ENCODE data around the gene MAGI2. TPM values are rescaled to one million over a fixed set of nuclear protein-coding genes. Genes with fewer than 3 reads are reported as not detected.
"Not testable (repeated sequence)": the region's sequence is repeated elsewhere in the genome, so short reads cannot be mapped to it uniquely, and the experiment has no call there.

The MAGI2 gene
- total RNA-seq, 1 donor from 2014 or later: 5.4 TPM

DNA sequence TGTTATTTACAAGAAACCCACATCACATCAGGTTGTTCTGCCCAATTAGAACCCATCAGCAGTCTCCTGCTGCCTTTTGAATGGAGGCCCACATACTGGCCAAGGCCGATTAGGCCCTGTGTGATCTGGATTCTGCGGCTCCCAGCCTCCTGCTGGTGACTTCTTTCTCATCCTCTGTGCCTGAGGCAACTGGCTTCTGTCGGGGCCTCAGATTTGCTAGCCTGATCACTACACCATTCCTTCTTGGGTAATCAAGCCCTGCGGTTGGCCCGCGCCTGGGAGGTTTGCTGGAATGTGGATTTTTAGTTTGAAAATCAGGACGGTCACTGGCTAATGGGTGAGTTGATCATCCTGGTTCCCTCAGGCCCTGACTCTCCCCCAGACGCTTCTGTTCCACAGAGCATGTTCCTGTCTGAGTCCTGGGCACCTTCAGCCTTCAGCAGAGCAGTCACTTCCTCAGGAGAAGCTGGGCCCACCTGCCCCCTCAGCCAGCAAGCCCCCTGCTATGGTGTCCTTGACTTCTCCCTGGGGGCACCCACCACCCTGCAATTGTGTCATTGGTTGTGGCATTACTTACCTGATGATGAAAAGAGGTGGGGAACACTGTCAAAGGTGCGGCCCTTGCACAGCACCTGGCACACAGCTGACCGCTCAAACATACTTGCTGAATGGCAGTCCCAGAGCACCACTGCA, 1447.3 kb downstream of the MAGI2 start:
- H2AFZ ChIP-seq (ENCODE audit: low read depth, low read length): no peak overlapping the region
- no peak overlapping the region for H3K4me2 ChIP-seq (ENCODE audit: low read length)
- H3K36me3 Mint-ChIP-seq (ENCODE audit: low read depth, unreplicated experiment): no peaks in the 10 kb centered on the region
- H3K27me3 Mint-ChIP-seq (ENCODE audit: low read depth, unreplicated experiment): no peaks in the 10 kb centered on the region
- no peak overlapping the region for H3K4me3 ChIP-seq (ENCODE audit: insufficient read depth, low read depth, low read length)
- no peaks in the 10 kb centered on the region for H3K36me3 ChIP-seq (ENCODE audit: insufficient read depth, low read length)
- H3K27ac ChIP-seq (ENCODE audit: low read depth, low read length): no peak overlapping the region
- DNase-seq (ENCODE audit: low read depth) (no peak), FAIRE-seq (no peak)
- H4K20me1 ChIP-seq (ENCODE audit: insufficient read depth, low read length): no peaks in the 10 kb centered on the region
- H3K79me2 ChIP-seq (ENCODE audit: insufficient read depth, low read length): no peaks in the 10 kb centered on the region
- no peak overlapping the region for H3K27ac Mint-ChIP-seq (ENCODE audit: unreplicated experiment)
- H3K4me1 Mint-ChIP-seq (ENCODE audit: low read depth, unreplicated experiment): no peaks in the 10 kb centered on the region
- no peaks in the 10 kb centered on the region for H3K9me3 Mint-ChIP-seq (ENCODE audit: unreplicated experiment)
- no peaks in the 10 kb centered on the region for H3K9me3 ChIP-seq (ENCODE audit: insufficient read depth, low read depth, low read length)
- H3K27me3 ChIP-seq (ENCODE audit: insufficient read depth, low read length): no peaks in the 10 kb centered on the region
- no peak overlapping the region for H3K9ac ChIP-seq (ENCODE audit: low read length)
- TF ChIP-seq EZH2 (IDR thresholded peaks at IDR 0.05; ENCODE audit: insufficient read depth, low read length): no peak
- TF ChIP-seq CTCF (IDR thresholded peaks at IDR 0.05; ENCODE audit: insufficient read depth, low read depth, low read length): no peak
- no peak overlapping the region for H3K4me3 Mint-ChIP-seq (ENCODE audit: unreplicated experiment)
- no peaks in the 10 kb centered on the region for H3K4me1 ChIP-seq (ENCODE audit: insufficient read depth, low read length)

- Histone ChIP-seq H3K27ac (ENCODE audit: low read depth, low read length) (no peak overlapping the region), H3K4me2 (ENCODE audit: low read length) (no peak overlapping the region), H3K36me3 (ENCODE audit: insufficient read depth, low read length) (no peaks in the 10 kb centered on the region), H2AFZ (ENCODE audit: low read depth, low read length) (no peak overlapping the region), H4K20me1 (ENCODE audit: insufficient read depth, low read length) (no peaks in the 10 kb centered on the region), H3K9me3 (ENCODE audit: insufficient read depth, low read depth, low read length) (no peaks in the 10 kb centered on the region), H3K4me3 (ENCODE audit: insufficient read depth, low read depth, low read length) (no peak overlapping the region), H3K4me1 (ENCODE audit: insufficient read depth, low read length) (no peaks in the 10 kb centered on the region), H3K79me2 (ENCODE audit: insufficient read depth, low read length) (no peaks in the 10 kb centered on the region), H3K9ac (ENCODE audit: low read length) (no peak overlapping the region), H3K27me3 (ENCODE audit: insufficient read depth, low read length) (no peaks in the 10 kb centered on the region)
- Mint-ChIP-seq H3K27me3 (ENCODE audit: low read depth, unreplicated experiment) (no peaks in the 10 kb centered on the region), H3K27ac (ENCODE audit: unreplicated experiment) (no peak overlapping the region), H3K4me3 (ENCODE audit: unreplicated experiment) (no peak overlapping the region), H3K4me1 (ENCODE audit: low read depth, unreplicated experiment) (no peaks in the 10 kb centered on the region), H3K36me3 (ENCODE audit: low read depth, unreplicated experiment) (no peaks in the 10 kb centered on the region), H3K9me3 (ENCODE audit: unreplicated experiment) (no peaks in the 10 kb centered on the region)
- DNase-seq (ENCODE audit: low read depth) (no peak), FAIRE-seq (no peak)
- no peak for TF ChIP-seq EZH2 (IDR thresholded peaks at IDR 0.05; ENCODE audit: insufficient read depth, low read length)
- TF ChIP-seq CTCF (IDR thresholded peaks at IDR 0.05; ENCODE audit: insufficient read depth, low read depth, low read length): no peak
These were observed 1450.8 kb downstream of the MAGI2 start for GRCh38 chr7:78002715-78003114.

DNA sequence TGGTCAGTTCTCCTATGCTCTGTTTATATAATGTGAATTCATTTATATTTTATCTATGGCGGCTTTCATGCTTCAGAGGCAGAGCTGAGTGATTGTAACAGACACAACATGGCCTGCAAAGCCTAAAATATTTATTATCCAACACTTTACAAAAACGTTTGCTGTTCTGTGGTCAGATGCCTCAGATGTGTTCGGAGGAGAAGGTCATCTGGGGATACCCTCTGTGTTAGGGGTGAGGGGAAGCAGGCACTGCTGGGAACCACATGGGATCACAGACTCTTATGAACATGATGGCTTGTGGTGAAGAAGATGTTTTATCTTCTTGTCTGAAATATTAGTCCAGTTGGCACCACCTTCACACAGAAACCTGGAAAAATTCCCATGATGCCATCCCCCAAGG, 1451.4 kb downstream of the MAGI2 start:
- Histone ChIP-seq H3K9ac (ENCODE audit: low read length) (no peak overlapping the region), H3K79me2 (ENCODE audit: insufficient read depth, low read length) (no peaks in the 10 kb centered on the region), H3K27ac (ENCODE audit: low read depth, low read length) (no peak overlapping the region), H3K4me3 (ENCODE audit: insufficient read depth, low read depth, low read length) (no peak overlapping the region), H3K27me3 (ENCODE audit: insufficient read depth, low read length) (no peaks in the 10 kb centered on the region), H3K36me3 (ENCODE audit: insufficient read depth, low read length) (no peaks in the 10 kb centered on the region), H4K20me1 (ENCODE audit: insufficient read depth, low read length) (no peaks in the 10 kb centered on the region), H3K4me2 (ENCODE audit: low read length) (no peak overlapping the region), H3K9me3 (ENCODE audit: insufficient read depth, low read depth, low read length) (no peaks in the 10 kb centered on the region), H3K4me1 (ENCODE audit: insufficient read depth, low read length) (no peaks in the 10 kb centered on the region), H2AFZ (ENCODE audit: low read depth, low read length) (no peak overlapping the region)
- Mint-ChIP-seq H3K36me3 (ENCODE audit: low read depth, unreplicated experiment) (no peaks in the 10 kb centered on the region), H3K4me3 (ENCODE audit: unreplicated experiment) (no peak overlapping the region), H3K27me3 (ENCODE audit: low read depth, unreplicated experiment) (no peaks in the 10 kb centered on the region), H3K4me1 (ENCODE audit: low read depth, unreplicated experiment) (no peaks in the 10 kb centered on the region), H3K27ac (ENCODE audit: unreplicated experiment) (no peak overlapping the region), H3K9me3 (ENCODE audit: unreplicated experiment) (no peaks in the 10 kb centered on the region)
- FAIRE-seq (no peak), DNase-seq (ENCODE audit: low read depth) (no peak)
- no peak for TF ChIP-seq CTCF (IDR thresholded peaks at IDR 0.05; ENCODE audit: insufficient read depth, low read depth, low read length)
- no peak for TF ChIP-seq EZH2 (IDR thresholded peaks at IDR 0.05; ENCODE audit: insufficient read depth, low read length)

DNA sequence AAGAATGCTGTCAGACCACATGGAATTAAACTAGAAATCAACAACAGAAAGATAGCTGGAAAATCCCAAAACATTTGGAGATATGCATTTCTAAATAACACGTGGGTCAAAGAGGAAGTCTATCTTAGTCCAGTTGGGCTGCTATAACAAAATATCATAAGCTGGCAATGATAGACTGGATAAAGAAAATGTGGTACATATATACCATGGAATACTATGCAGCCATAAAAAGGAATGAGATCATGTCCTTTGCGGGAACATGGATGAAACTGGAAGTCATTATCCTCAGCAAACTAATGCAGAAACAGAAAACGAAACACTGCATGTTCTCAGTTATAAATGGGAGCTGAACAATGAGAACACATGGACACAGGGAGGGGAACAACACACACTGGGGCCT, 1454.3 kb downstream of the MAGI2 start:
- not testable (repeated sequence) for H3K9me3 ChIP-seq (ENCODE audit: insufficient read depth, low read depth, low read length); H3K27ac ChIP-seq (ENCODE audit: low read depth, low read length); H3K27me3 ChIP-seq (ENCODE audit: insufficient read depth, low read length); H3K36me3 Mint-ChIP-seq (ENCODE audit: low read depth, unreplicated experiment); H3K4me2 ChIP-seq (ENCODE audit: low read length); FAIRE-seq; H4K20me1 ChIP-seq (ENCODE audit: insufficient read depth, low read length); H2AFZ ChIP-seq (ENCODE audit: low read depth, low read length); H3K27ac Mint-ChIP-seq (ENCODE audit: unreplicated experiment); H3K36me3 ChIP-seq (ENCODE audit: insufficient read depth, low read length); H3K9me3 Mint-ChIP-seq (ENCODE audit: unreplicated experiment); H3K9ac ChIP-seq (ENCODE audit: low read length); H3K4me1 ChIP-seq (ENCODE audit: insufficient read depth, low read length); H3K4me3 Mint-ChIP-seq (ENCODE audit: unreplicated experiment); H3K4me1 Mint-ChIP-seq (ENCODE audit: low read depth, unreplicated experiment); DNase-seq (ENCODE audit: low read depth); H3K79me2 ChIP-seq (ENCODE audit: insufficient read depth, low read length); H3K4me3 ChIP-seq (ENCODE audit: insufficient read depth, low read depth, low read length); H3K27me3 Mint-ChIP-seq (ENCODE audit: low read depth, unreplicated experiment)

Data from astrocyte (in vitro differentiated cells and primary cell).